ENCODE data around the gene FOXP1. TPM values are rescaled to one million over a fixed set of nuclear protein-coding genes. Genes with fewer than 3 reads are reported as not detected.
"Not testable (repeated sequence)": the region's sequence is repeated elsewhere in the genome, so short reads cannot be mapped to it uniquely, and the experiment has no call there.

FOXP1 gene
- total RNA-seq, 2 donors from 2014 or later, result 119 to 199 TPM

GRCh38 chr3:71526448-71526847 lies 57.1 kb downstream of the FOXP1 start:
- not testable (repeated sequence) for H3K27ac Mint-ChIP-seq; H3K36me3 Mint-ChIP-seq; H3K9me3 Mint-ChIP-seq; ATAC-seq; DNase-seq (ENCODE audit: low spot score in 2 of 2)

- Mint-ChIP-seq H3K27ac (no peak overlapping the region), H3K9me3 (no peaks in the 10 kb centered on the region), H3K36me3 (peaks cover 0 to 6% of the 10 kb centered on the region in 2 donors)
- ATAC-seq, result no peak
- no peak for DNase-seq (ENCODE audit: low spot score in 2 of 2)
These were observed 58.1 kb downstream of the FOXP1 start for GRCh38 chr3:71525391-71525790.

GRCh38 chr3:71524672-71525071 lies 58.9 kb downstream of the FOXP1 start:
- no peak for ATAC-seq
- Mint-ChIP-seq H3K9me3 (no peaks in the 10 kb centered on the region), H3K36me3 (peaks cover 0 to 6% of the 10 kb centered on the region in 2 donors), H3K27ac (no peak overlapping the region)
- DNase-seq (ENCODE audit: low spot score in 2 of 2), result no peak

GRCh38 chr3:71523628-71524027 lies 59.9 kb downstream of the FOXP1 start:
- H3K27ac Mint-ChIP-seq, result no peak overlapping the region
- H3K9me3 Mint-ChIP-seq, result no peaks in the 10 kb centered on the region
- no peak for DNase-seq (ENCODE audit: low spot score in 2 of 2)

GRCh38 chr3:71521940-71522876 lies 61.3 kb downstream of the FOXP1 start:
- no peak for ATAC-seq
- Mint-ChIP-seq H3K9me3 (no peaks in the 10 kb centered on the region), H3K27ac (no peak overlapping the region), H3K36me3 (peaks cover 0 to 2% of the 10 kb centered on the region in 2 donors)
- DNase-seq (ENCODE audit: low spot score in 2 of 2), result no peak

More at GRCh38 chr3:71523628-71524027, 59.9 kb downstream of the FOXP1 start:
- peaks cover 0 to 6% of the 10 kb centered on the region in 2 donors for H3K36me3 Mint-ChIP-seq
- no peak for ATAC-seq

- ATAC-seq, result no peak
- H3K27ac Mint-ChIP-seq, result peak overlapping the region in 1 of 2 donors; percentile 36
- no peak for DNase-seq (ENCODE audit: low spot score in 2 of 2)
- no peaks in the 10 kb centered on the region for H3K9me3 Mint-ChIP-seq
- no peaks in the 10 kb centered on the region for H3K36me3 Mint-ChIP-seq
These were observed 62.5 kb downstream of the FOXP1 start for GRCh38 chr3:71521021-71521352.

GRCh38 chr3:71520161-71521020 lies 63.1 kb downstream of the FOXP1 start:
- peak in 1 of 2 donors; percentile 18 for ATAC-seq
- no peak for DNase-seq (ENCODE audit: low spot score in 2 of 2)
- H3K36me3 Mint-ChIP-seq, result no peaks in the 10 kb centered on the region
- peak overlapping the region in 1 of 2 donors; percentile 36 for H3K27ac Mint-ChIP-seq
- no peaks in the 10 kb centered on the region for H3K9me3 Mint-ChIP-seq

GRCh38 chr3:71518089-71518488 lies 65.4 kb downstream of the FOXP1 start:
- Mint-ChIP-seq H3K36me3 (no peaks in the 10 kb centered on the region), H3K27ac (no peak overlapping the region), H3K9me3 (no peaks in the 10 kb centered on the region)
- DNase-seq (ENCODE audit: low spot score in 2 of 2) (no peak), ATAC-seq (no peak)

- DNase-seq (ENCODE audit: low spot score in 2 of 2), result no peak
- Mint-ChIP-seq H3K36me3 (no peaks in the 10 kb centered on the region), H3K9me3 (no peaks in the 10 kb centered on the region), H3K27ac (no peak overlapping the region)
- ATAC-seq, result no peak
These were observed 66.2 kb downstream of the FOXP1 start for GRCh38 chr3:71517271-71517791.

- DNase-seq (ENCODE audit: low spot score in 2 of 2), result no peak
- Mint-ChIP-seq H3K9me3 (no peaks in the 10 kb centered on the region), H3K36me3 (no peaks in the 10 kb centered on the region), H3K27ac (no peak overlapping the region)
- ATAC-seq, result no peak
These were observed 67.7 kb downstream of the FOXP1 start for GRCh38 chr3:71515636-71516365.

- DNase-seq (ENCODE audit: low spot score in 2 of 2) (no peak), ATAC-seq (no peak)
These were observed 68.9 kb downstream of the FOXP1 start for GRCh38 chr3:71514621-71515020.

GRCh38 chr3:71513515-71513914 lies 70.0 kb downstream of the FOXP1 start:
- ATAC-seq (peak; percentile 43 to 55), DNase-seq (ENCODE audit: low spot score in 2 of 2) (no peak)
- Mint-ChIP-seq H3K36me3 (no peaks in the 10 kb centered on the region), H3K9me3 (no peaks in the 10 kb centered on the region), H3K27ac (no peak overlapping the region)

More at GRCh38 chr3:71514621-71515020, 68.9 kb downstream of the FOXP1 start:
- no peaks in the 10 kb centered on the region for H3K36me3 Mint-ChIP-seq
- H3K9me3 Mint-ChIP-seq, result no peaks in the 10 kb centered on the region
- H3K27ac Mint-ChIP-seq, result no peak overlapping the region

GRCh38 chr3:71513081-71513480 lies 70.4 kb downstream of the FOXP1 start:
- no peak for ATAC-seq
- Mint-ChIP-seq H3K27ac (no peak overlapping the region), H3K9me3 (no peaks in the 10 kb centered on the region), H3K36me3 (no peaks in the 10 kb centered on the region)
- DNase-seq (ENCODE audit: low spot score in 2 of 2), result no peak

- no peaks in the 10 kb centered on the region for H3K9me3 Mint-ChIP-seq
- no peaks in the 10 kb centered on the region for H3K36me3 Mint-ChIP-seq
- no peak for DNase-seq (ENCODE audit: low spot score in 2 of 2)
- peak; percentile 62 to 73 for ATAC-seq
- H3K27ac Mint-ChIP-seq, result no peak overlapping the region
These were observed 71.0 kb downstream of the FOXP1 start for GRCh38 chr3:71512544-71512943.

GRCh38 chr3:71512000-71512399 lies 71.5 kb downstream of the FOXP1 start:
- DNase-seq (ENCODE audit: low spot score in 2 of 2) (no peak), ATAC-seq (peak; percentile 83 to 85)
- Mint-ChIP-seq H3K9me3 (no peaks in the 10 kb centered on the region), H3K27ac (peak overlapping the region in 1 of 2 donors; percentile 63), H3K36me3 (peaks cover 0 to 2% of the 10 kb centered on the region in 2 donors)

GRCh38 chr3:71511446-71511845 lies 72.1 kb downstream of the FOXP1 start:
- ATAC-seq (no peak), DNase-seq (ENCODE audit: low spot score in 2 of 2) (no peak)
- H3K36me3 Mint-ChIP-seq, result peaks cover 0 to 7% of the 10 kb centered on the region in 2 donors
- H3K9me3 Mint-ChIP-seq, result no peaks in the 10 kb centered on the region
- H3K27ac Mint-ChIP-seq, result peak overlapping the region in 1 of 2 donors; percentile 63

Measured in activated naive CD4-positive, alpha-beta T cell treated with anti-CD3 and anti-CD28 coated beads, Interleukin-2, amount 50 U/mL, for 72 hours (primary cell).